ENCODE results near the gene RUFY1.
"Not testable (repeated sequence)": the region's sequence is repeated elsewhere in the genome, so short reads cannot be mapped to it uniquely, and the experiment has no call there.

RUFY1 gene

GRCh38 chr5:179534431-179534830 is 15.9 kb upstream of the RUFY1 start:
- no peak for DNase-seq (ENCODE audit: low read depth in 3 of 3)

GRCh38 chr5:179536676-179537075 is 13.7 kb upstream of the RUFY1 start:
- no peak for DNase-seq (ENCODE audit: low read depth in 3 of 3)

GRCh38 chr5:179542170-179542569 is 8.2 kb upstream of the RUFY1 start:
- DNase-seq (ENCODE audit: low read depth in 3 of 3), result no peak

GRCh38 chr5:179543275-179543674 is 7.1 kb upstream of the RUFY1 start:
- not testable (repeated sequence) for DNase-seq (ENCODE audit: low read depth in 3 of 3)

- DNase-seq (ENCODE audit: low read depth in 3 of 3), result no peak
These were observed 2.7 kb downstream of the RUFY1 start for GRCh38 chr5:179553006-179553405.

- no peak for DNase-seq (ENCODE audit: low read depth in 3 of 3)
These were observed 3.5 kb downstream of the RUFY1 start for GRCh38 chr5:179553875-179554274.

GRCh38 chr5:179554981-179555380 is 4.6 kb downstream of the RUFY1 start:
- DNase-seq (ENCODE audit: low read depth in 3 of 3), result no peak

GRCh38 chr5:179558261-179558799 is 8.0 kb downstream of the RUFY1 start:
- DNase-seq (ENCODE audit: low read depth in 3 of 3), result not testable (repeated sequence)

GRCh38 chr5:179558932-179559283 is 8.6 kb downstream of the RUFY1 start:
- no peak for DNase-seq (ENCODE audit: low read depth in 3 of 3)

GRCh38 chr5:179559284-179560252 is 9.2 kb downstream of the RUFY1 start:
- DNase-seq (ENCODE audit: low read depth in 3 of 3), result peak; percentile 72 to 91 (median 82)

- no peak for DNase-seq (ENCODE audit: low read depth in 3 of 3)
These were observed 14.2 kb downstream of the RUFY1 start for GRCh38 chr5:179564526-179564925.

- DNase-seq (ENCODE audit: low read depth in 3 of 3), result no peak
These were observed 18.4 kb downstream of the RUFY1 start for GRCh38 chr5:179568721-179569120.

GRCh38 chr5:179572386-179572785 is 22.0 kb downstream of the RUFY1 start:
- DNase-seq (ENCODE audit: low read depth in 3 of 3), result no peak

GRCh38 chr5:179577286-179577960 is 27.1 kb downstream of the RUFY1 start:
- no peak for DNase-seq (ENCODE audit: low read depth in 3 of 3)

GRCh38 chr5:179585941-179586401 is 35.6 kb downstream of the RUFY1 start:
- no peak for DNase-seq (ENCODE audit: low read depth in 3 of 3)

GRCh38 chr5:179588166-179588565 is 37.8 kb downstream of the RUFY1 start:
- DNase-seq (ENCODE audit: low read depth in 3 of 3), result no peak

GRCh38 chr5:179595916-179596315 is 45.6 kb downstream of the RUFY1 start:
- no peak for DNase-seq (ENCODE audit: low read depth in 3 of 3)

GRCh38 chr5:179596421-179596820 is 46.1 kb downstream of the RUFY1 start:
- DNase-seq (ENCODE audit: low read depth in 3 of 3), result no peak

- DNase-seq (ENCODE audit: low read depth in 3 of 3), result no peak
These were observed 48.7 kb downstream of the RUFY1 start for GRCh38 chr5:179599100-179599499.

- DNase-seq (ENCODE audit: low read depth in 3 of 3), result no peak
These were observed 49.2 kb downstream of the RUFY1 start for GRCh38 chr5:179599566-179599965.

- no peak for DNase-seq (ENCODE audit: low read depth in 3 of 3)
These were observed 49.6 kb downstream of the RUFY1 start for GRCh38 chr5:179599973-179600372.

GRCh38 chr5:179601871-179602625 is 51.7 kb downstream of the RUFY1 start:
- DNase-seq (ENCODE audit: low read depth in 3 of 3), result no peak
